ENCODE results near the gene LAD1. TPM values are rescaled to one million over a fixed set of nuclear protein-coding genes. Genes with fewer than 3 reads are reported as not detected.
A peak's percentile ranks its signal among the peaks of the same experiment; 100 is the strongest.

The LAD1 gene, protein sequence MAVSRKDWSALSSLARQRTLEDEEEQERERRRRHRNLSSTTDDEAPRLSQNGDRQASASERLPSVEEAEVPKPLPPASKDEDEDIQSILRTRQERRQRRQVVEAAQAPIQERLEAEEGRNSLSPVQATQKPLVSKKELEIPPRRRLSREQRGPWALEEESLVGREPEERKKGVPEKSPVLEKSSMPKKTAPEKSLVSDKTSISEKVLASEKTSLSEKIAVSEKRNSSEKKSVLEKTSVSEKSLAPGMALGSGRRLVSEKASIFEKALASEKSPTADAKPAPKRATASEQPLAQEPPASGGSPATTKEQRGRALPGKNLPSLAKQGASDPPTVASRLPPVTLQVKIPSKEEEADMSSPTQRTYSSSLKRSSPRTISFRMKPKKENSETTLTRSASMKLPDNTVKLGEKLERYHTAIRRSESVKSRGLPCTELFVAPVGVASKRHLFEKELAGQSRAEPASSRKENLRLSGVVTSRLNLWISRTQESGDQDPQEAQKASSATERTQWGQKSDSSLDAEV
- total RNA-seq, result 0.76 TPM

DNA sequence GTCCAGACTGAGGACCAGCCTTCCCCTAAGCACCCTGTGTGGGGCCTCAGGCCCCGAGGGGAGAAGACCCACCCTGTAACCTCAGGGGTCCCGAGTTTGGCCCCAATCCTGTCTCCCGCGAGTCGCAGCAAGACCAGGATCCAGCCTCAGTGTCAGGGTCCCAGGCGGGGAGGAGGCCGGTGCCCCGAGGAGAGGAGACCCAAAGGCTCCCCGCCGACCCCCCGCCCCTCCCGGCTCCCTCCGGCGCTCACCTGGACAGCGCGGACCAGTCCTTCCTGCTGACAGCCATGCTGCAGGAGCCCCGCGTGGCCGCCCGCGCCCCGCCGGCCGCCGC is at the start of gene LAD1:
Gene LAD1 (minus strand): TSS at position 307 of the 334 bp plus-strand sequence. CDS start 18 bp downstream, at position 289.
- ATAC-seq (no peak), DNase-seq (ENCODE audit: low spot score) (no peak)
- intact Hi-C loops (cut with DNase I), result no loop called here

DNA sequence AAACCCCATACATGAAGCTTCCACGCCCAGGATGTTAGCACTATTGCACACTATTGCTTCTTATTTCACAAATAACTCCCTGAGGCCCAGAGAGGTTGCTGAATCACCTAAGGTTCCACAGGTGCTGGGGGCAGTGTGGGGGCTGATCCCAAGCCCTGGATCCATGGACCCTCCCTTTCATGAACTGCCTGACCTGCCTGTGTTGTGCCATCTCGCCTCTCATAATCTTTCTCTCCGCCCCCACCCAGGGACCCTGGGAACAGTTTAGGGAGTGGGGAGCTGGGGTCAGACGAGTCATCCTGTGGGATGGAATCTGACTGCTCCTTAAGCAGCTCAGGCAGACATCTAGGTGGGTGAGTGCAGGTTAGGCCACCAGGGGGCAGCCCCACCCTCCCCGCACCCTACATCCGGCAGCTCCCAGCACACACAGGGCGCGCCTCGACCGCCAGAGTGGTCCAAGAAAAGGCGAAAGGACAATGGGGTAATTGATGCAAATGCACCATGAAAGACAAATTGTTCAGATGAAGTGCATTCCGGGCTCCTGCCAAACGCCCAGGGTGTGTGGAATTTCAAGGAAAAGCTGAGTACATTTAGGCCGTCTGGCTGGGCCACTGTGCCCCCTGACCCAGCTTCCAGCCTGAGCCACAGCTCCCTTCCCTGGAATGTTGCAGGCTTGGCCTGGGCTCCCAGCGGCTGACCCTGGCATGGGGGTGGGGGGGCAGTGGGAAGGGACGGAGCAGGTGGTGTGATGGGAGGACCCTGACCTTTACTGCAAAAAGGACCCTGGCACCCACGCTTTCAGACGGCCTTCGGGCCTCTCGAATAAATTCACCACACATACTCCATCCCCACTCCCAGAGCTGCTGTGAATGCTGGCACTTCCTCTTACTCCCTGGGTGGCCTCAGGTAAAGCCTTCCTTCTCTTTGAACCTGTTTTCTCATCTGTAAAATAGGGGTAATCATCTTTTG is 49.1 kb upstream of the LAD1 start:
- ATAC-seq (peak; percentile 91), DNase-seq (ENCODE audit: low spot score) (peak; percentile 87)
- intact Hi-C loops (cut with DNase I), result loop anchor here (10.0 kb wide), 1 partner anchor 57 kb away; the partner anchor contains the start of gene CSRP1

DNA sequence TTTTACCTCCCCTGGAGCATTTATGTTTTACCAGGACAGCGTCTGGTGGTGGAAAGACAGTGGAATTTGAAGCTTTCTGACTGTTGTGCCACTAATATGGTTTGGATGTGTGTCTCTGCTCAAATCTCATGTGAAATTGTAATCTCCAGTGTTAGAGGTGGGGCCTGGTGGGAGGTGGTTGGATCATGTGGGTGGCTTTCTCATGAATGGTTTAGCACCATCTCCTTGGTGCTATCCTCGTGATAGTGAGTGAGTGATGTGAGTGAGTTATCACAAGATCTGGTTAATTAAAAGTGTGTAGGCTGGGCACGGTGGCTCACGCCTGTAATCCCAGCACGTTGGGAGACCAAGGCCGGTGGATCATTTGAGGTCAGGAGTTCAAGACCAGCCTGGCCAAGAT is 46.2 kb upstream of the LAD1 start:
- ATAC-seq (no peak), DNase-seq (ENCODE audit: low spot score) (no peak)
- intact Hi-C loops (cut with DNase I), result loop anchor here (10.0 kb wide), 1 partner anchor 59 kb away; the partner anchor contains the start of gene CSRP1

DNA sequence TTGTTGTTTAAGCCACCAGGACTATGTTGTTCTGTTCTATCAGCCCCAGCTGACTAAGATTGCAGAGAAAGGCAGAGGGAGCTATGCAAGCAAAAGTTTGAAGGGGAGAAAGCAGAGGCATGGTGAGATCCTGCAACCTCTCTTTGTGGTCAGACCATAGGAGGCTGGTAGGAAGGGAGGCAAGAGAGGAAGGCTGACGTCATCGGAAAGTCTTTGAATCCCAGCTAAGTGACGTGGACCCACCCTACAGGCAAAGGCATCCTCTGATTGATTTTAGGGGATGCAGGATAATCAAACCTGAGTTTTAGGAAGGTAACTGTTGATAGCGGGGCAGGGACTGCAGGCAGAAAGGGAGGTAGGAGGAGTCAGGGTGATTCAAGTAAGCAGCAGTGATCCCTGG is 45.7 kb upstream of the LAD1 start:
- DNase-seq (ENCODE audit: low spot score) (no peak), ATAC-seq (no peak)

DNA sequence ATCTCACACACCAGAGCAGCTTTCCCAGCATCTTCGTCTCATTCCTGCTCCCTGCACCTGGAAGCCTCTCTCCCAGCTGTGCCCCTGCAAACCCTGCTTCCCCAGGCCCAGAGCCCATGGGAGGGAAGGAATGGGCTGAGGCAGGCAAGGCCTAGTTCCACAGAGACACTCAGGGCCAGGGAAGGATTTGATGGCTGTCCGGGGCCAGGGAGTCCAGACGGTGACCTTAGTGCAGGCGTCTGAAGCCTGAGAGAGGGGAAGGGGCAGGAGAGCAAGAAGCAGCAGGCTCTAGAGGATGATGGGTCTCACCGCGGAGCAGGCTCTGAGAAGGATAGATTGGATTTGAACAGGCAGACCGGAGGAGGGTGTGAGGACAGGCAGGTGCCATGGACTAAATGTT is 44.6 kb upstream of the LAD1 start:
- ATAC-seq, result no peak
- DNase-seq (ENCODE audit: low spot score), result no peak
- intact Hi-C loops (cut with DNase I), result loop anchor here (10.0 kb wide), 1 partner anchor 61 kb away; the partner anchor contains the start of gene CSRP1

More for the DNA sequence above, 45.7 kb upstream of the LAD1 start:
- intact Hi-C loops (cut with DNase I), result loop anchor here (10.0 kb wide), 1 partner anchor 60 kb away; the partner anchor contains the start of gene CSRP1

DNA sequence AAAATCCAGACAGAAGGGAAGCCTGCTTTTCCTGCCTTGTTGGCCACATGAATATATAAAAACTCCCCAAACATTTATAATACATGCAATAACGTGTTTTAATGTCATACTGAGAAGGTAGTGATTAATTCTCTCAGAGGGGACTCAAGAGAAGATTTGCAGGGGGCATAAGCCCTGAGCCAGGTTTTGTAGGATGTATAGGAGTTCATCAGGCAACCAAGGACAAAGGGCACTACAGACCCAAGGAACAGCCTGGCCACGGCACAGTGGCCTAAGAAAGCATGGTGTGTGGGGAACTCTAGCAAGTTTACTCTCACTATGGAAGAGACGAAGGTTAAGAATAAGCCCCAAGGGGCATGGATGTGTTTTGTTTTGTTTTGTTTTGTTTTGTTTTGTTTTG is 37.8 kb upstream of the LAD1 start:
- intact Hi-C loops (cut with DNase I), result no loop called here

DNA sequence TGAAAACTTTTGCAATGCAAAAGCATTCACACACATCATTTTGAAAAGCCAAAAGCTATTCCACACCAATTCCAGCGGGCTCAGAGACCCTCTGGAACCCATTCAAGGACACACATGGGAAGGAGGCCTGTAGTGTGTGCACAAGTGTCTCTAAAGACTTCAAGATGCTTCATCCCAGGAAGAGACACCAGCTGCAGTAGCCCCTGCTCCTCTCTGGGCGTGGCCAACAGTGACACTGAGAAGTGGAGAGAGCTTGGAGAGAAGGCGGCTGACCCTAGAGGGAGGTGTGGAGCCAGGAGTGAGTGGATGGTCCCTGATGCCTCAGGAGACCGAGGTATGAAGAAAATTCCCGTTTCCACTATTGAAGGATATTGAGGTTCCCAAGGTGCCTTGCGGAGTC is 37.3 kb upstream of the LAD1 start:
- DNase-seq (ENCODE audit: low spot score), result no peak
- peak; percentile 39 for ATAC-seq
- intact Hi-C loops (cut with DNase I), result no loop called here

More for the DNA sequence above, 37.8 kb upstream of the LAD1 start:
- no peak for DNase-seq (ENCODE audit: low spot score)
- ATAC-seq, result no peak

DNA sequence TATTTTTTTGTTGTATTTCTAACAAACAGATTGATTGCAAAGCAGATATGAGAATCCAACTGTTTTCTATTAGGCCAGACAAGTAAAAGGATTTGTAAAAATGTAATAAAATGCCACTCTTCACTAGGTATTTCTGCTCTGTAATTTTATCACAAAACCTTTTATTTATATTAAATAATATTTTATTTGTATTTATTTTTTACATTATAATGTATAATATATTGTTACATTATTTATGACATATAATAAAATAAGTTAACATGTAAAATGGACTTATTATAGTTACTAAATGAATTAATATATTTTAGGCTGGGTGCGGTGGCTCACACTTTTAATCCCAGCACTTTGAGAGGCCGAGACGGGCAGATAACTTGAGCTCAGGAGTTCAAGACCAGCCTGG is 35.1 kb upstream of the LAD1 start:
- ATAC-seq (no peak), DNase-seq (ENCODE audit: low spot score) (no peak)
- intact Hi-C loops (cut with DNase I), result no loop called here

DNA sequence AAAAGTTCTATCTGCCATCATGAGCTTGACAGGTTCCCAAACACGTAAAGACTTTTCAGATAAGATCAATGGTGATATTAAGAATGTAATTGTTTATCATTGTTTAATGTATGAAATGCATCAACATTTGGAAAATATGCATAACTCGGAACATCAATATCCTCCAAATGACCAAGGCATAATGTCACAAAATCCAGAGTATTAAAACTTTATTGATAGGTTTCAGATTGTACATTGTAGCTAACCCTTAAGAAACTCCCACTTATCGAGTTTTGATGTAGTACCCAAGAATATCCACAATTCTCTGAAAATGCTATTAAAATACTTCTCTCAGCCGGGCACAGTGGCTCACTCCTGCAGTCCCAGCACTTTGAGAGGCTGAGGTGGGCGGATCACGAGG is 34.5 kb upstream of the LAD1 start:
- DNase-seq (ENCODE audit: low spot score), result no peak
- no peak for ATAC-seq
- intact Hi-C loops (cut with DNase I), result no loop called here

DNA sequence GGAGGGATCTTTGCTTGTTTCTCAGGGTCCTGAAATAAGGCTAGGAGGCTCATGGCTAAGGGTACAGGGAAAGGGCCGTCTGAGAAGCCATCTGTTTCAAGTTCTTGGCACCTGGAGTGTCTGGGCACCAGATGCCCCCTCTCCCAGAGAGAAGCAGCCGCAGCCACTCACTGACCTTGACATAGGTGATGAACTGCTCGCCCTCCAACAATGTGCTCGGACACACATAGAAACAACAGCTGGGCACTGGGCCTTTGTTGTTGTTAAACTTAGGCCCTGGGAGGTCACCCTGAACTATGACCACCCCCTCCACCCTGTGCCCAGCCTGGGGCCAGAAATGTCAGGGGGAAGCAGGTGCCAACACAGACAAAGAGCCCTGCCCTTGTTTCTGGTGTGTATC is 31.7 kb upstream of the LAD1 start:
- ATAC-seq (no peak), DNase-seq (ENCODE audit: low spot score) (no peak)
- intact Hi-C loops (cut with DNase I), result no loop called here

DNA sequence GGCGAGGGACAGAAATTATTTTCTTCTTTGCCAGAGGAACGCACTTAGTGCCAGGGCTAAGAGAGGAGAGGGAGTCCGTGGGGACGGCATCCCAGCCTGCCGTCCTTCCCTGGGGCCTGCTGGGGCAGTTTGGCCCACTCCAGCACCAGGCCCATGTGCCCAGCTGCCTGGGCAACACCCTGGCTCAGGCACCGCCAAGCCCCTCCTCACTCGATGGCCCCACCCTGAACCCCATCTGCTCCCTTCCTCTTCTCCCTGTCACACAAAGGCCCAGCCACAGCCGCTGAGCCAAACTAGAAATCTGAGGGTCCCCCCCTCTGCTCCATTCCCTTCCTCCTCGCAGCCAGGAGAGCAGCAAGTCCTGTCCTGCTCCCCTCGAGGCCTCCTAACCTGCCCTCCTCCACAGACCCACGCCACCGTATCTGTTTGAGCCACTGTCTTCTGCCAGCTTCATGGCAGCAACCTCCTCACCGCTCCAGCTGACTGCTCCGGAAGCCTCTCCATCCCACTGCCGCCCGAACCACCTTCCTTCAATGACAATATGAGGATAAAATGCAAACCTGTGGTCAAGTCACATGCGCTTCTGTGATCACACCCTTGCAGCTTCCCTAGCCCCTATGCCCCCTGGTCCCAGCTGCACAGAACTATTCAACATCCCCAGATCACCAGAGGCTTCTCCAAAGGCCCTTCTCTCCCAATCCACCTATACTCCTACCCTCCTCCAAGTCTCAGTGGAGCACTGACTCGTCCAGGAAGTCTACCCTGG is 30.8 kb upstream of the LAD1 start:
- intact Hi-C loops (cut with DNase I), result no loop called here
- DNase-seq (ENCODE audit: low spot score) (no peak), ATAC-seq (no peak)

DNA sequence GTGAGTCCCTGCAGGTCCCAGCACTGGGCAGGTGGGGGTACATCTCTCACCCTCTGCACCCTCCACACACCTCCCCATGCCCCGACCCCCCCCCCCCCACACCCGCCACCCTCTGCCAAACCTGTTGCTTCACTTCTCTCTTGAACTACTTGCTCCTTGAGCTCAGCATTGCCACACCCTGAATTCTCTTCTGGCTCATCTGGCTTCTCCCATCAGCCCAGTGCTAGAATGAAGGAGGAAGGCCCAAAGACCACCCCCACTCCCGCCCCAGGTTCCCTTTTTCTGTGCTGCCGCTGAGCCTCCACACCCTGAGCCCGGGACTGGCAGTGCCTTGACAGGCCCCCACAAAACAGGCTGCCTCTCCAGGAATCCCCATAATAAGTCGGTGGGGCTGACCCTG is 28.8 kb upstream of the LAD1 start:
- DNase-seq (ENCODE audit: low spot score) (no peak), ATAC-seq (no peak)
- intact Hi-C loops (cut with DNase I), result no loop called here

DNA sequence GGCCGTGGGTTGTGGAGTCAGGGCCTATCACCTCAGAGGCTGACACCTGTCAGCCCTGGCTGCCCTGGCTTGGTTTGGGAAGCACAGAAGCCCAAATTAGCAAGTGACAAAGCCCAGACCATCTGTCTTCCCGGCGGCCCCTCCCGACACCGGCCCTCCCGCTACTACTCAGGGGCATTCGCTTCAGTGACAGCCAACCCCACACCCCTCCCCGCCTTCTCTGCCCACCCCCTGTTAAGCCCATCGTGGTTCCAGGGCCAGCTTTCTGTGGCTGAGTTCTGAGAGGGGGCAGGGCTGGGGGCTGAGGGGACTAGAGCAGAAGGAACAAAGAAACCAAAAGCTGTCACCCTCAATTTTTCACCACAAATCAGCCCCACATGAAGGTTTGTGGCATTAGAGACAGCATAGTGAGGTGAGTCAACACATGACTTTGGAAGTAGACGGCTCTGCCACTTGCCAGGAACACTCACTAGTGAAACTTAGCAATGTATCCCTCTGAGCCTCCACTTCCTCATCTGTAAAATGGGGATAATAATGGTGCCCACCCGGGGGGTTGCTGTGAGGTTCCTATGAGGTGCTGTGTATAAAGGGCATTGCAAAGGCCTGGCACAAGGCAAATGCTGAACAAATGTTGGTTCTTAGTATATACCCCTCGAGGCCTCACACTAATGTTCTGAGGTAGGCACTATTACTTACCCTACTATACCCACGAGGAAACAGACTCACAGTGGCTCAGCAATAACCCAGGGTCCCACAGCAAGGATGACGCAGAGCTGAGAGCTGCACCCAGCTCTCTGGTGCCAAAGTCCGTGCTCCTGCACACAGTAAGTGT is 27.6 kb upstream of the LAD1 start:
- intact Hi-C loops (cut with DNase I), result no loop called here
- DNase-seq (ENCODE audit: low spot score) (no peak), ATAC-seq (no peak)

DNA sequence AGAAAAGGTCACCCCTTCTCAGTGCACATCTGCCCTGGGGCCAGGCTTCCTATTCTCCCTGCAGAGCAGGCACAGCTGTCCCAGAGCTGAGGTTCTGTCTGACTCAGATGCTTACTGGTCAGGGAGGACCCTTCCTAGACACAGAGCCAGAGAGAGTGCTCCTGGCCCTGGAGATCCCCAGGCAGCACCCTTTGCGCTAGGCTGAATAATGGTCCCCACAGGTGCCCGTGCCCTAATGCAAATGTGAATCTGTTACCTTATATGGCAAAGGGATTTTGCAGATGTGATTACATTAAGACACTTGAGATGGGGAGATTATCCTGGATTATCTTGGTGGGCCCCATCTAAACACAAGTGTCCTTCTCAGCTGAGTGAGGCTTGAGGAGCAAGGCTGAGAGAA is 25.0 kb upstream of the LAD1 start:
- ATAC-seq (no peak), DNase-seq (ENCODE audit: low spot score) (no peak)
- intact Hi-C loops (cut with DNase I), result no loop called here

DNA sequence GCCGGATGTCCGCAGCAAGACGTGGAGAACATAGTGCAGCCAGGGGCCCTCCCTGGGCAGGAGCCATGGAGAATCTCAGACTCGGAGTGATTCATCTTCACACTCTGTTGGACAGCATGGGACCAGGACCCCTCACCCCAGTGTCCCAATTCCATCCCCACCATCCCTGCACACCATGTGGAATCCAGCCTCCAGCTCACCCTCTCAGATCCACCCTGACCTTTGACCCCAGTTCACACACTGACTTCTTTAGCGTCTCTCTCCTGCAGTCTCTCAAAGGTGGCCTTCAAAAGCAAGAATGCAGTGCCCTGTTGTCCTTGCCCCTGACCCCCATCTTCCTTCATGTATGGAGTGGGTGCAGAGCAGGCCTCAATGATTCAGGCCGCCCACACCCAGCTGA is 24.5 kb upstream of the LAD1 start:
- no peak for ATAC-seq
- intact Hi-C loops (cut with DNase I), result no loop called here
- no peak for DNase-seq (ENCODE audit: low spot score)

DNA sequence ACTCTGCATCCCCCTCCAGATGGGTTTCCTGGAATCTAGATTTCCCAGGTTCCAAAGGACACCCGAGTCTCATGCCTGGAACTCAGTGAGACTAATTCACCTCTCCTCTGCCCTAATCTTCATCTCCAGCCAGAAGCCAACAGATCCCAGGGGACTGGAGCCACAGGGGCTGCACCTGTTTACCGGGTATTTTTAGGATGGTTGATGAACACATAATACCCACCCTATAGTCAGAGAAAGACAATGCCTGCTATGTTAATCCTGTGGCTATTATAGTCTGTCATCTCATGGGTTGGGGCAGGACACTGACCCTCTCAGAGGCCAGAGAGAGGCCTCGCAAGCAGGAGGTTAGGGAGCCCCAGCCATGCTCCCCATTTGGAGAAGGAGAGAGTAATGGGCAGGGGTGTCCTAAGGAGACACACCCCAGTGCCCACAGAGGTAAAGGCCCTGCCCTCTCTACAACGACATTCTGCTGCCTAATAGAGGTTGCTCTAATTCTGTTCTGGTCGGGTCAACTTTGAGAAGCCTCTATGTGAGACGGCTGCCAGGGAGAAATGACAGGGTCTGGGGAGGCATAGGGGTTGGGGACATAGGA is 23.4 kb upstream of the LAD1 start:
- intact Hi-C loops (cut with DNase I), result no loop called here
- no peak for ATAC-seq
- DNase-seq (ENCODE audit: low spot score), result no peak

DNA sequence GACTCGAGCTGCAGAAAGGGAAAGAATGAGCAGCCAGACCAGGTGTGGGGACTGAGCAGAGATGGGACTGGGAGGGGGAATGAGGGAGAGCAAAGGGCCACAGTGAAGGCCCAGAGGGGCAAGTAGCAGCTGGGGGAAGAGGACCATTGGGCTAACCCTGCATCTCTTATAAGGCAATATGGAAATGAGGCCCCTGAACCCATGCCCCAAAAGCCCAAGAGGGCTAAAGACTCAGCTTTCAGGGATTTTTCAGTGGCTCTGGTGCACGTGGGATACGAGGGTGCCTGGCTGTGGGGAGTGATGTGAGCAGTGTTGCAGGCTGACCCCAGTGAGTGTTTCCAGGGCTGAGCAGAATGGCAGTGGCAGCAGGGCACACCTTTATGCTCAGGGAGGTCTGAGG is 22.9 kb upstream of the LAD1 start:
- DNase-seq (ENCODE audit: low spot score) (no peak), ATAC-seq (no peak)
- intact Hi-C loops (cut with DNase I), result no loop called here

DNA sequence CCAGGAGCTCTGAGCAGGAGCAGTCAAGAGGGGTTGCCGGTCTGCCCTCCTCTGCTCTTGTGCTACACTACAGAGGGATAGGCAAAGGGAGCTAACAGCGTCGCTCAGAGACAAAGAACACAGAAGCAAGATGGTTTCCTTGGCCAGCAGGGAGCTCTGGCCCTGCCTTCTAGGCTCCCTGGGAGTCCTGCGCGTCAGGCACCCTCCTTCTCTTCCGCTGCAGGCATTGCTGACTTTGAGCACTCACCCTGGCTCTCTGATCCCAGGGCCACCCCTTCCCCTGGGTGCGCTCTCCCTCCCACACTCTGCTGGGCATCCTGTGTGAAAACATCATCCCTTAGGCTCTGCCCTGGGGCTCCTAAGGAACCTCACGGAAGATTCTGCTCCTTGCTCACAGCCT is 21.9 kb upstream of the LAD1 start:
- DNase-seq (ENCODE audit: low spot score), result no peak
- ATAC-seq, result no peak
- intact Hi-C loops (cut with DNase I), result no loop called here
